Measurements from ENCODE around the gene FXR1. TPM values are rescaled to one million over a fixed set of nuclear protein-coding genes. Genes with fewer than 3 reads are reported as not detected.
"Not testable (repeated sequence)": the region's sequence is repeated elsewhere in the genome, so short reads cannot be mapped to it uniquely, and the experiment has no call there.

The FXR1 gene
- total RNA-seq, 1 experiment from 2014 or later: 126 TPM

DNA sequence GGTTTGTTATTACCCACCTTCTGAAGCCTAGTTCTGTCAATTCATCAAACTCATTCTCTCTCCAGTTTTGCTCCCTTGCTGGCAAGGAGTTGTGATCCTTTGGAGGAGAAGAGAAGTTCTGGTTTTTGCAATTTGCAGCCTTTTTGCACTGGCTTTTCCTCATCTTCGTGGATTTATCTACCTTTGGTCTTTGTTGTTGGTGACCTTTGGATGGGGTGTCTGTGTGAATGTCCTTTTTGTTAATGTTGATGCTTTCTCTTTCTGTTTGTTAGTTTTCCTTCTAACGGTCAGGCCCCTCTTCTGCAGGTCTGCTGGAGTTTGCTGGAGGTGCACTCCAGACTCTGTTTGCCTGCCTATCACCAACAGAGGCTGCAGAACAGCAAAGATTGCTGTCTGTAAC lies 91.0 kb downstream of the FXR1 start:
- H3K4me1 ChIP-seq; H3K36me3 Mint-ChIP-seq (ENCODE audit: insufficient read depth, unreplicated experiment); CTCF ChIA-PET; POLR2A ChIA-PET; H3K27me3 ChIP-seq (replicated peaks; ENCODE audit: control insufficient read depth, insufficient read depth, low read length); H3K9me3 ChIP-seq; BruUV-seq (replicated peaks); H3K27ac Mint-ChIP-seq (ENCODE audit: unreplicated experiment); H3K4me3 ChIP-seq (ENCODE audit: low read depth, low read length); H3K27me3 Mint-ChIP-seq (ENCODE audit: insufficient read depth, unreplicated experiment); H3K4me1 Mint-ChIP-seq (ENCODE audit: low read depth, unreplicated experiment); H3K36me3 ChIP-seq (ENCODE audit: control insufficient read depth, insufficient read depth, low read length); H3K4me3 Mint-ChIP-seq (ENCODE audit: unreplicated experiment); intact Hi-C loops (cut with micrococcal nuclease; ENCODE audit: unreplicated experiment); DNase-seq: not testable (repeated sequence)
- peaks cover 23% of the 10 kb centered on the region for H3K9me3 Mint-ChIP-seq (ENCODE audit: unreplicated experiment)

GRCh38 chr3:181006541-181006940 lies 94.1 kb downstream of the FXR1 start:
- POLR2A ChIA-PET: no interaction called here
- no peaks in the 10 kb centered on the region for H3K27me3 Mint-ChIP-seq (ENCODE audit: insufficient read depth, unreplicated experiment)
- Histone ChIP-seq H3K4me1 (no peaks in the 10 kb centered on the region), H3K9me3 (no peaks in the 10 kb centered on the region), H3K4me3 (ENCODE audit: low read depth, low read length) (no peak overlapping the region), H3K36me3 (ENCODE audit: control insufficient read depth, insufficient read depth, low read length) (no peaks in the 10 kb centered on the region), H3K27me3 (replicated peaks; ENCODE audit: control insufficient read depth, insufficient read depth, low read length) (no peaks in the 10 kb centered on the region)
- TF ChIP-seq, protein P1, sequence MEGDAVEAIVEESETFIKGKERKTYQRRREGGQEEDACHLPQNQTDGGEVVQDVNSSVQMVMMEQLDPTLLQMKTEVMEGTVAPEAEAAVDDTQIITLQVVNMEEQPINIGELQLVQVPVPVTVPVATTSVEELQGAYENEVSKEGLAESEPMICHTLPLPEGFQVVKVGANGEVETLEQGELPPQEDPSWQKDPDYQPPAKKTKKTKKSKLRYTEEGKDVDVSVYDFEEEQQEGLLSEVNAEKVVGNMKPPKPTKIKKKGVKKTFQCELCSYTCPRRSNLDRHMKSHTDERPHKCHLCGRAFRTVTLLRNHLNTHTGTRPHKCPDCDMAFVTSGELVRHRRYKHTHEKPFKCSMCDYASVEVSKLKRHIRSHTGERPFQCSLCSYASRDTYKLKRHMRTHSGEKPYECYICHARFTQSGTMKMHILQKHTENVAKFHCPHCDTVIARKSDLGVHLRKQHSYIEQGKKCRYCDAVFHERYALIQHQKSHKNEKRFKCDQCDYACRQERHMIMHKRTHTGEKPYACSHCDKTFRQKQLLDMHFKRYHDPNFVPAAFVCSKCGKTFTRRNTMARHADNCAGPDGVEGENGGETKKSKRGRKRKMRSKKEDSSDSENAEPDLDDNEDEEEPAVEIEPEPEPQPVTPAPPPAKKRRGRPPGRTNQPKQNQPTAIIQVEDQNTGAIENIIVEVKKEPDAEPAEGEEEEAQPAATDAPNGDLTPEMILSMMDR (IDR thresholded peaks at IDR 0.05; ENCODE audit: insufficient read depth in 1 of 2, low read depth in 1 of 2, low read length in 1 of 2, severe bottlenecking in 1 of 2, unreplicated experiment in 1 of 2): no peak
- BruUV-seq (replicated peaks): no TSS peak
- CTCF ChIA-PET: no interaction called here
- peaks cover 10% of the 10 kb centered on the region for H3K9me3 Mint-ChIP-seq (ENCODE audit: unreplicated experiment)
- H3K36me3 Mint-ChIP-seq (ENCODE audit: insufficient read depth, unreplicated experiment): no peaks in the 10 kb centered on the region
- no peak overlapping the region for H3K27ac Mint-ChIP-seq (ENCODE audit: unreplicated experiment)
- intact Hi-C loops (cut with micrococcal nuclease; ENCODE audit: unreplicated experiment): no loop called here
- no peak for DNase-seq
- H3K4me1 Mint-ChIP-seq (ENCODE audit: low read depth, unreplicated experiment): peaks cover 8% of the 10 kb centered on the region
- no peak overlapping the region for H3K4me3 Mint-ChIP-seq (ENCODE audit: unreplicated experiment)

GRCh38 chr3:181007262-181007661 lies 94.8 kb downstream of the FXR1 start:
- no peaks in the 10 kb centered on the region for H3K9me3 ChIP-seq
- ChIA-PET CTCF (no interaction called here), POLR2A (no interaction called here)
- no peaks in the 10 kb centered on the region for H3K4me1 ChIP-seq
- Mint-ChIP-seq H3K27ac (ENCODE audit: unreplicated experiment) (no peak overlapping the region), H3K4me3 (ENCODE audit: unreplicated experiment) (no peak overlapping the region), H3K4me1 (ENCODE audit: low read depth, unreplicated experiment) (peaks cover 8% of the 10 kb centered on the region), H3K27me3 (ENCODE audit: insufficient read depth, unreplicated experiment) (no peaks in the 10 kb centered on the region), H3K9me3 (ENCODE audit: unreplicated experiment) (peaks cover 6% of the 10 kb centered on the region), H3K36me3 (ENCODE audit: insufficient read depth, unreplicated experiment) (no peaks in the 10 kb centered on the region)
- H3K27me3 ChIP-seq (replicated peaks; ENCODE audit: control insufficient read depth, insufficient read depth, low read length): no peaks in the 10 kb centered on the region
- H3K36me3 ChIP-seq (ENCODE audit: control insufficient read depth, insufficient read depth, low read length): no peaks in the 10 kb centered on the region
- intact Hi-C loops (cut with micrococcal nuclease; ENCODE audit: unreplicated experiment): no loop called here
- DNase-seq: no peak
- TF ChIP-seq, protein P1 (IDR thresholded peaks at IDR 0.05; ENCODE audit: insufficient read depth in 1 of 2, low read depth in 1 of 2, low read length in 1 of 2, severe bottlenecking in 1 of 2, unreplicated experiment in 1 of 2): no peak
- BruUV-seq (replicated peaks): no TSS peak
- no peak overlapping the region for H3K4me3 ChIP-seq (ENCODE audit: low read depth, low read length)

GRCh38 chr3:181008796-181009195 lies 96.3 kb downstream of the FXR1 start:
- H3K27ac Mint-ChIP-seq (ENCODE audit: unreplicated experiment): no peak overlapping the region
- no peaks in the 10 kb centered on the region for H3K9me3 ChIP-seq
- peaks cover under 1% of the 10 kb centered on the region for H3K4me1 Mint-ChIP-seq (ENCODE audit: low read depth, unreplicated experiment)
- H3K9me3 Mint-ChIP-seq (ENCODE audit: unreplicated experiment): peaks cover 19% of the 10 kb centered on the region
- H3K36me3 Mint-ChIP-seq (ENCODE audit: insufficient read depth, unreplicated experiment): no peaks in the 10 kb centered on the region
- H3K27me3 Mint-ChIP-seq (ENCODE audit: insufficient read depth, unreplicated experiment): no peaks in the 10 kb centered on the region
- no peaks in the 10 kb centered on the region for H3K4me1 ChIP-seq
- TF ChIP-seq, protein P1 (IDR thresholded peaks at IDR 0.05; ENCODE audit: insufficient read depth in 1 of 2, low read depth in 1 of 2, low read length in 1 of 2, severe bottlenecking in 1 of 2, unreplicated experiment in 1 of 2): no peak
- H3K36me3 ChIP-seq (ENCODE audit: control insufficient read depth, insufficient read depth, low read length): no peaks in the 10 kb centered on the region
- no peak for DNase-seq
- ChIA-PET CTCF (interaction anchor here (0.7 kb wide), 1 partner anchor 616 kb away, joined by 7 read pairs; no protein-coding TSS in a partner anchor), POLR2A (no interaction called here)
- BruUV-seq (replicated peaks): no TSS peak
- H3K27me3 ChIP-seq (replicated peaks; ENCODE audit: control insufficient read depth, insufficient read depth, low read length): no peaks in the 10 kb centered on the region
- no peak overlapping the region for H3K4me3 Mint-ChIP-seq (ENCODE audit: unreplicated experiment)
- intact Hi-C loops (cut with micrococcal nuclease; ENCODE audit: unreplicated experiment): no loop called here
- H3K4me3 ChIP-seq (ENCODE audit: low read depth, low read length): no peak overlapping the region
